ENCODE measurements around the gene INAFM2.

Gene INAFM2

DNA sequence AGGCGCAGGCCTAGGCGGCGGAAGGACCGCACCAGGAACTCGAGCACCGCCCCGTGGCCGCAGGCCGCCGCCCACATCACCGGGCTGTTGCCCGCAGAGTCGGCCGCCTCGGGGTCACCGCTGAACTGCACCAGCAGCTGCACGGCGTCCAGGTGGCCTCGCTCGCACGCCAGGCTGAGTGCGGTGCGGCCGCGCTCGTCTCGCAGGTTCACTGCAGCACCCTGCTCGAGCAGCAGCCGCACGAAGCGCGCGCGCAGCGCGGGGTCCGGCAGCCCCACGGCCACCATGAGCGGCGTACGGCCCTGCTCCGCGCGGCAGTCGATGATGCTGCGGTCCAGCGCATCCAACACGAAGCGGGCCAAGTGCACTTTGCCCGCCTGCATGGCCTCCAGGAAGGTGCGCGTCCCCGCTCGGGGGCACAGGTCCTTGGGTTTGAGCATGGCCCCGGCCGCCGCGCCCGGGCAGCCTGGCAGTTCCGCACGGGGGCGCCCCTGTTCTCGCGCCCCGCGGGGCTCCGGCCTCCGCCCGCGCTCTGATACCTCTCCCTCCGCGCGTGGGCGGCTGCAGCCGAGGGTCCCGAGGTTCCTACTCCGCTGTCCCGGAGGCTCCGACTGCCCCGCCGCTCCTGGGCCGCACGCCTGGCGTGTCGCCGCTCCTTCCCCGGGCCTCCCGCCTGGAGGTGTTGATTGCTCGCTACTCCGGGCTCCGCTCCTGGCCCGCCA lies 41.2 kb upstream of the INAFM2 start:
- peaks cover 11% of the 10 kb centered on the region for H3K4me1 ChIP-seq (ENCODE audit: control insufficient read depth, insufficient read depth, low read length)
- no peaks in the 10 kb centered on the region for H3K36me3 ChIP-seq (ENCODE audit: control insufficient read depth, insufficient read depth, low read length)
- no peak overlapping the region for H3K9ac ChIP-seq (ENCODE audit: low read length)
- no peak overlapping the region for H3K27ac ChIP-seq (ENCODE audit: low read depth, low read length)
- peaks cover 14% of the 10 kb centered on the region for H3K27me3 ChIP-seq (ENCODE audit: control insufficient read depth, insufficient read depth, low read length)
- H3K4me3 ChIP-seq (ENCODE audit: low read length) = peak overlapping the region; percentile 62

DNA sequence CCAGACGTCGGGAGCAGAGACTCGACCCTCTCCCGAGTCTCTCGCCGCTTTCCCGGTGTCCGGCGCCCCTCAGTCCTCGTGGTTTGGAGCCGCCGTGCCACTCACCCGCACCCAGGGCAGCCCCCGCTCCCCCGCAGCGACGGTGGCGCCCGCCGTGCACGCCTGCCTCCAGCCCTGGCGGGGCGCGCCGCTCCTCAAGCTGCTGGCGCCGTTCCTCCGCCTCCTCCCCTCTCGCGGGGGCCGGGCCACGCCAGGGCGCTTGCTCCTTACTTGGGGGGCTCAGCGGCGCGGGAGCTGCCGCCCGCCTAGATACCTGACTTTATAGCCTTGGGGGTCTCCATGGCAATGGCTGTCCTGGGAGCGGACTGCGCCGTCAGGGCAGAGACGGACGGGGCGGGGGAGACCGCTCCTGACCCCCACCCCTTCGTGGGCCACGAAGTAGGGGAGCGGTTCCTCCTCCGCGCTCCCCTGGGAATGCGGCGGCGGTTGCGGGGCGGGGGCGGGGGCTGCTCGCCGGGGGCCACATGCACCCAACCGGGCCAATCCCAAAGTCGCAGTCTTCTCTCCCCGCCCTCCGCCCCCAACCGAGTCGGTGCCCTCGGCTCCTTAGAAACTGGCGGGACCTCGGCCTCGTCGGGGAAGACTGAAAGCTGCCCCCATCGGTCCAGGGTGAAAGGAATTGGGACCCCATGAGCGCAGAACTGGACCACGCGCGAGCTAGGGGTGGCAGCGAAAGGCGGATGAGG lies 40.5 kb upstream of the INAFM2 start, which contains the start of gene ANKRD63:
TSS of gene ANKRD63 (minus strand) at position 196 of the 746 bp plus-strand sequence. CDS start 478 bp downstream, outside the sequence.
- Histone ChIP-seq H3K9ac (ENCODE audit: low read length) (no peak within 1 kb of the TSS), H3K36me3 (ENCODE audit: control insufficient read depth, insufficient read depth, low read length) (no peaks in the 10 kb centered on the region), H3K27me3 (ENCODE audit: control insufficient read depth, insufficient read depth, low read length) (peaks cover 14% of the 10 kb centered on the region), H3K4me1 (ENCODE audit: control insufficient read depth, insufficient read depth, low read length) (peaks cover 11% of the 10 kb centered on the region), H3K27ac (ENCODE audit: low read depth, low read length) (no peak within 1 kb of the TSS), H3K4me3 (ENCODE audit: low read length) (peak within 1 kb of the TSS; percentile 62)

DNA sequence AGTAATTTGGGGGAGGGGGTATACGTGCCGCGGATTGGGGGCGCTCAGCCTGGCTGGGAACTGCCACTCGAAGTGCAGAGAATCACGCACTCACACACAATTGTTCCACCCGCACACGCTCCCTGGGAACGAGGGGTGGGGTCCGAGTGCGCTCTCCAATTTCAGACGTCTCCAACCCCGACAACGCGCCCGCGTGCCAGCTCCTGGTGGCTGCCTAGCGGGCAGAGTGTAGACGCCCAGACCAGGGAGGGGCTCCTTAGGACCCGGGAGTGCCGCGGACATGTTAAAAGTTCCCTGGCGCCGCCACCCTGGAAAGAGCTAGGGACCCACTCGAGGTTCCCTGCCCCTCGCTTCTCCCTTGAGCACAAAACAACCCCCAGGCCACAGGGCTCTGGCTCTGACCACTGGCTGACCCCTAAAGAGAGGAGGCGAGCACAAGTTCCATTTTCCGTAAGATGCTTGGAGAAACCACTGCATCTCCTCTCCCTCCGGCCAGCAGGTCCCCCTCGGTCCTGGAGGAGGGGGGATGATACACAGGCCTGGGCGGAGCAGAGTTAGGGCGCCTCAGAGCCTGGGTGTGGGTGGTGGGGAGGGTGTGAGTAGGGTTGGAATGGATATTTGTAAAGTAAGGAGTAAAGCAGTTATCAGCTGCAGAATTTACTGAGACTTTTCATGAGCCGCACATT lies 39.7 kb upstream of the INAFM2 start:
- peaks cover 11% of the 10 kb centered on the region for H3K4me1 ChIP-seq (ENCODE audit: control insufficient read depth, insufficient read depth, low read length)
- peaks cover 14% of the 10 kb centered on the region for H3K27me3 ChIP-seq (ENCODE audit: control insufficient read depth, insufficient read depth, low read length)
- no peak overlapping the region for H3K9ac ChIP-seq (ENCODE audit: low read length)
- no peaks in the 10 kb centered on the region for H3K36me3 ChIP-seq (ENCODE audit: control insufficient read depth, insufficient read depth, low read length)
- no peak overlapping the region for H3K27ac ChIP-seq (ENCODE audit: low read depth, low read length)
- no peak overlapping the region for H3K4me3 ChIP-seq (ENCODE audit: low read length)

DNA sequence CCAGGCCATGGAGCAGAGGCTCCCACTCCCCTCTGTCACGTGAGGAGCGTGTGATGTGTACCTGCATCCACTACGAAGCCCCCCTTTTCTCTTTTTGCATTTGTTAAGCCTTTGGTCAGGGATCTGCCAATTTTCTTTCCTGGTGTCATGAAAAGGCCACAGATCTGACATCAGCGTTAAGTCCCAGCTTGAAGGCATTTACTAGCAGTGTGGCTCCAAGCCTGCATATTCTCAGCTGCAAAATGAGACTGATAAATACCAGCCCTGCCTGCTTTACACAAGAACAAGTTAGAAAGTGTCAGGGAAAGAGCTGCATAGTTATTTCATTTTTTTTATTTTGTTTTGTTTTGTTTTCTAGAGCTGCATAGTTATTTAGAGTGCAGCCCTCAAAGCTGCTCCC lies 38.3 kb upstream of the INAFM2 start:
- H3K27ac ChIP-seq (ENCODE audit: low read depth, low read length) = peak overlapping the region; percentile 22
- H3K4me1 ChIP-seq (ENCODE audit: control insufficient read depth, insufficient read depth, low read length) = peaks cover 11% of the 10 kb centered on the region
- peaks cover 11% of the 10 kb centered on the region for H3K27me3 ChIP-seq (ENCODE audit: control insufficient read depth, insufficient read depth, low read length)
- no peaks in the 10 kb centered on the region for H3K36me3 ChIP-seq (ENCODE audit: control insufficient read depth, insufficient read depth, low read length)
- H3K4me3 ChIP-seq (ENCODE audit: low read length) = no peak overlapping the region
- H3K9ac ChIP-seq (ENCODE audit: low read length) = no peak overlapping the region

DNA sequence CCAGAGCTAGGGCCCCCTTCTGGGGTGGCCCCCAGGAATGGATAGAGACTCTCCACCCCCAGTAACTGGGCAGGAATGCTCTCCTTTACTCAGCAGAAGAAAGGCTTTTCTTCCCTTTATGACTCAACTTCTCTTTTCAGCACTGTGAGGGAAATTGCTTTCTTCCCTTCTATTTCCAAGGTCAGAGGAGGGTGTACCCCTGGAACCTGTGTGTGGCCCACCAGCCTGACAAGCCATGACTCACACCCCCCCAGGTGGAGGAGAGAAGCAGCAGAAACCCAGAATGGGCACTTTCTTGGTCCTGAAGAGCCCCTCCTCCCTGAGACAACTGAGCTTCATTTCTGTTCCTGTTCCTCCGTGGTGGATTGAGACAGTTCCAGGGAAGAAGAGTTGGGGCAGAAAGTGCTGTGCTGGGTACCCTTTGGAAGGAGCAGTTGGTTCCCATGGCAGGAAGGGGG lies 37.9 kb upstream of the INAFM2 start:
- peaks cover 10% of the 10 kb centered on the region for H3K27me3 ChIP-seq (ENCODE audit: control insufficient read depth, insufficient read depth, low read length)
- no peak overlapping the region for H3K9ac ChIP-seq (ENCODE audit: low read length)
- H3K27ac ChIP-seq (ENCODE audit: low read depth, low read length) = no peak overlapping the region
- H3K4me3 ChIP-seq (ENCODE audit: low read length) = no peak overlapping the region
- no peaks in the 10 kb centered on the region for H3K36me3 ChIP-seq (ENCODE audit: control insufficient read depth, insufficient read depth, low read length)
- H3K4me1 ChIP-seq (ENCODE audit: control insufficient read depth, insufficient read depth, low read length) = peaks cover 11% of the 10 kb centered on the region

DNA sequence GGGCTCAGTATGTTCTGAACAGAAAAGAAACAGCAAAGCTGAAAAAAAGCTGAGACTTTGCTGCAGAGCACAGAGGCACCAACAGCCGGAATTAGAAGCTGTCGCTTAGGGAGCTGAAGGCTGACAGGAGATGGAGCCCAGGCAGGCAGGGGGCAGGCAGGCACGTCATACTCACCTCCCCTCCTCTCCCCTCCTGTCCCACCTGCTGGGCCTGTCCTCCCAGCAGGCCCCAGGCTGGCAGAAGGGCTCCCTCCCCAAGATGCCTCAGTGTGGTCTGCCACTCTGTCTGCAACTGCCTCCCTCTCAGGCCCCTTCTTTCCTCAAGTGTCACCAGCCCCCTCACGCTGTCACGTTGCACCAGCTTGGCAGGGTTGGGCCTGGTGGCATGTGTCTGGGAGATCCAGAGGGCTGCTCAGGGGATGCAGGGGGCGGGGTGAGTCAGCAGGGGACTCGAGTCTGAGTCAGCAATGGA lies 37.4 kb upstream of the INAFM2 start:
- Histone ChIP-seq H3K4me3 (ENCODE audit: low read length) (no peak overlapping the region), H3K27ac (ENCODE audit: low read depth, low read length) (no peak overlapping the region), H3K27me3 (ENCODE audit: control insufficient read depth, insufficient read depth, low read length) (peaks cover 6% of the 10 kb centered on the region), H3K4me1 (ENCODE audit: control insufficient read depth, insufficient read depth, low read length) (peaks cover 11% of the 10 kb centered on the region), H3K36me3 (ENCODE audit: control insufficient read depth, insufficient read depth, low read length) (no peaks in the 10 kb centered on the region), H3K9ac (ENCODE audit: low read length) (no peak overlapping the region)

DNA sequence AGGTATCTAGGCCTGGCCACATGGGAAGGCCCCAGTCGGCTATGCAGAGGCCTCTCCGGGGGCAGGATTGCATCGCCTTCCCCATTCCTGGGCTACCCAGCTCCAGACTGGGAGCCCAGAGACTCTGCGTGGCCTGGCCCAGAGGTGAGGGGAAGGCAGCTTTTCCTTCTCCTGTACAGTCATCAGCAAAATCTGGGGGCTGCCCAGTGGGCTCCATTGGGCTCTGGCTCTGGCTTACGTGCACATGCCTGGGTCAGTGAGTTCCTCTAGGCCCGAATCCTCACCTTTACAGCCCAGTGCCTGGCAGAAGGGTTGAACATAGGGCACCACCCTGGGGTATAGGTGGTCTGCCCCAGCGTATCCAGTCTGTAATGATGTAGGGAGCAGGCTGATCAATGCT lies 36.7 kb upstream of the INAFM2 start:
- Histone ChIP-seq H3K4me1 (ENCODE audit: control insufficient read depth, insufficient read depth, low read length) (peaks cover 11% of the 10 kb centered on the region), H3K9ac (ENCODE audit: low read length) (no peak overlapping the region), H3K27me3 (ENCODE audit: control insufficient read depth, insufficient read depth, low read length) (no peaks in the 10 kb centered on the region), H3K4me3 (ENCODE audit: low read length) (no peak overlapping the region), H3K36me3 (ENCODE audit: control insufficient read depth, insufficient read depth, low read length) (no peaks in the 10 kb centered on the region), H3K27ac (ENCODE audit: low read depth, low read length) (no peak overlapping the region)

DNA sequence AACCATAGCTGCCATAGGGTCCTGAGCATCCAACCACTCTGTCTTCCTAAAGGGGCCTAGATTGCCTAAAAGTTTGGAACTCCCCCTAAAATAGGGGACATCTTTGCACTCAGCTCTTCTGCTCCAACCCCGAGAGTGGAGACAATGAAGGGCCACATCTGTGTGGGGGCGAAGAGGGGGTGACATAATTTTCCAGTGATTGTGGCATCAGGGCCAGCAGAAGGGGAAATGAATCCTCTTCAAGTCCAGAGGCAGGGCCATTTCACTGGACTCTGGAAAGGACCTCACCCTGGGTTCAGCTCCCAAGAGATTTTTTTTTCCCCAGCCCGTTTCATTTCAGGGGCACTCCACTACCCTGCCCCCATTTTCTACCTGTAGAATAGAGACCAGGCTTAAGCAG lies 36.0 kb upstream of the INAFM2 start:
- H3K36me3 ChIP-seq (ENCODE audit: control insufficient read depth, insufficient read depth, low read length) = no peaks in the 10 kb centered on the region
- no peak overlapping the region for H3K4me3 ChIP-seq (ENCODE audit: low read length)
- no peak overlapping the region for H3K9ac ChIP-seq (ENCODE audit: low read length)
- no peak overlapping the region for H3K27ac ChIP-seq (ENCODE audit: low read depth, low read length)
- peaks cover 11% of the 10 kb centered on the region for H3K4me1 ChIP-seq (ENCODE audit: control insufficient read depth, insufficient read depth, low read length)
- no peaks in the 10 kb centered on the region for H3K27me3 ChIP-seq (ENCODE audit: control insufficient read depth, insufficient read depth, low read length)

DNA sequence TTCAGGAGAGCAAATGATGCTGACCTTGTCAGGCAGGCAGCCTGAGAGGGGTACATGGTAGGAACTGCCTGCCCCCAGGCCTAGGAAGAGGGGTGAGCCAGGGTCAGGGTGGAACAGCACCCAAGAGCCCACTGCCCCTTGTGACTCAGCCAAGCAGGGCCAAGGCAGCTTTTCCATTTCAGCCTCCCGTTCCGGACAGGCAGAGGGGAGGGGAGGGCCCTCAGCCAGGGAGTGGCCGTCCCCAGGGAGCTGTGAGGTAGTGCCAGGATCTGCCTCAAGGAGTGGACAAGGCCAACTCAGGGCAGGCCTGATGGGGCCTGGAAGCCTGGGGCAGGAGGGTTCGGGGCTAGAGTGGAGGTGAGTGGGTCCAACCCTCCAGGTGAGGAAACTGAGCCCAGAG lies 35.5 kb upstream of the INAFM2 start:
- Histone ChIP-seq H3K27me3 (ENCODE audit: control insufficient read depth, insufficient read depth, low read length) (no peaks in the 10 kb centered on the region), H3K4me1 (ENCODE audit: control insufficient read depth, insufficient read depth, low read length) (peaks cover 11% of the 10 kb centered on the region), H3K27ac (ENCODE audit: low read depth, low read length) (no peak overlapping the region), H3K36me3 (ENCODE audit: control insufficient read depth, insufficient read depth, low read length) (no peaks in the 10 kb centered on the region), H3K4me3 (ENCODE audit: low read length) (no peak overlapping the region), H3K9ac (ENCODE audit: low read length) (no peak overlapping the region)

DNA sequence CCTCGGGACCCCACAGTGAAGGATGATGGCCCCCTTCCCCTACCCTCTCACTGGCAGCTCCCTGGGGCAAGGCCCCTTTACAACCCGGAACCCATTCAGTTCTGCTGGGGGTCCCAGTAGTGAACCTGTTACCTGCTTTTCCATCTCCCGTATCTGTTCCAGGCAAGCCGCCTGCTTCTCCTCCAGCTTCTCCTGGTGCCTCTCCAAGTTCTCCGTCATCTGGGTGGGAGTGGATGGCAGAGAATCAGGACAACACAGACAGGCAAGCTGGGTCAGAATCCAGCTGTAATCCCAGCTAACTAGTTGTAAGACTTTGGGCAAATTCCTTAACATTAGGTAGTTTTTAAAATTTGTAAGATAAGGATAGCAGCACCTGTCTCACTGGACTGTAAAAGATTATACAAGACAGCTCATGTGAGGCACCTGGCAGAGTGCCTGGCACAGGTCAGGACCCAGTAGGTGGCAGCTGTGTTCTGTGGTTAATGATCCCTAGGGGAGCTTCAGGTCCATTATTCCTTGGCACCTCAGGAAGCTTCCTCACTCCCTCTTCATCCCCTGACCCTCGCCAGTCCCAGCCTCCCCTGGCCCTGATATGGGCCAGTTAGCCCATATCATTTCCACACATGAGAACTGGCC lies 34.2 kb upstream of the INAFM2 start:
- H3K4me3 ChIP-seq (ENCODE audit: low read length) = no peak overlapping the region
- peaks cover 11% of the 10 kb centered on the region for H3K4me1 ChIP-seq (ENCODE audit: control insufficient read depth, insufficient read depth, low read length)
- H3K27me3 ChIP-seq (ENCODE audit: control insufficient read depth, insufficient read depth, low read length) = no peaks in the 10 kb centered on the region
- H3K27ac ChIP-seq (ENCODE audit: low read depth, low read length) = no peak overlapping the region
- no peak overlapping the region for H3K9ac ChIP-seq (ENCODE audit: low read length)
- no peaks in the 10 kb centered on the region for H3K36me3 ChIP-seq (ENCODE audit: control insufficient read depth, insufficient read depth, low read length)

DNA sequence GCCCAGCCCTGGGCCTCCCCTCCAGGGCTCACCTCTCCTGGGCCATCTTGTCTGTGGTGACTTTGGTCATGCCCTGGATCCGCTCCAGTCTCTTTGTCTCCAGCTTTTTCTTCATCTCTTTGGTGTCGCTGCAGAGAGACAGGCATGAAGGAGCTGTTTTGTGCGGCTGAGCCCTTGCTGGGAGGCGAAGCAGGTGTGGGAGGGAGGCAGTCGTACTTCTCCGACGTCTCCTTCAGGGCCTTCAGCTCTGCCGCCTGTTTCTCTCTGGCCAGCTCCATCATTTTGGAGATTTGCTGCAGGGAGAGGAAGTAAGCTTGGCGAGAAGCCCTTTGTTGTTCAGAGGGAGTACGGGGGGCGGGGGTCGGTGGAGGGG lies 33.0 kb upstream of the INAFM2 start:
- Histone ChIP-seq H3K36me3 (ENCODE audit: control insufficient read depth, insufficient read depth, low read length) (no peaks in the 10 kb centered on the region), H3K9ac (ENCODE audit: low read length) (no peak overlapping the region), H3K4me3 (ENCODE audit: low read length) (no peak overlapping the region), H3K27me3 (ENCODE audit: control insufficient read depth, insufficient read depth, low read length) (no peaks in the 10 kb centered on the region), H3K27ac (ENCODE audit: low read depth, low read length) (no peak overlapping the region), H3K4me1 (ENCODE audit: control insufficient read depth, insufficient read depth, low read length) (peaks cover 4% of the 10 kb centered on the region)

Data from rectal smooth muscle tissue (tissue), 1 donor.